Ovary (tissue), 3 donors: ENCODE results near the gene SF3A2.

Experiments used
- CTCF ChIP-seq, 3 donors: fragments of 450-650 bp in 2 of 3; fragments of 200-600 bp in 1 of 3; IDR thresholded peaks; one replicate each; pipeline versions ENCODE4 v1.5.1 to v1.8.0; 2016 to 2022; ENCODE audit warnings: antibody characterized with exemption in 3 of 3, mild to moderate bottlenecking in 1 of 3
- EP300 ChIP-seq: sonication (generic); formaldehyde crosslinking; IDR thresholded peaks from one replicate; pipeline ENCODE4 v1.6.1; 2017; ENCODE audit warnings: antibody characterized with exemption
- POLR2A ChIP-seq: fragments of 450-650 bp; IDR thresholded peaks from one replicate; pipeline ENCODE4 v1.6.1; 2017; ENCODE audit warnings: antibody characterized with exemption, mild to moderate bottlenecking, moderate library complexity
- donor health status: DM: no; HTN: no; CAD: no.

- no peak for TF ChIP-seq CTCF (IDR thresholded peaks at IDR 0.05)
- TF ChIP-seq POLR2A: no peak
- TF ChIP-seq EP300: no peak
These were observed 42.0 kb downstream of the SF3A2 start for GRCh38 chr19:2278459-2279158.
